ENCODE results near the gene TICRR. TPM values are rescaled to one million over a fixed set of nuclear protein-coding genes. Genes with fewer than 3 reads are reported as not detected.
A peak's percentile ranks its signal among the peaks of the same experiment; 100 is the strongest.

The TICRR gene
- polyA plus RNA-seq, 2 of the 4 experiments (the other 2 are of a cell fraction): 7.8 to 11.6 TPM

- FAIRE-seq: no peak
- WGBS (ENCODE audit: missing lambda C conversion rate): 27% methylated on average over 2 of the region's 2 CpGs
Observed at GRCh38 chr15:89550427-89550826, 24.8 kb upstream of the TICRR start.

DNA sequence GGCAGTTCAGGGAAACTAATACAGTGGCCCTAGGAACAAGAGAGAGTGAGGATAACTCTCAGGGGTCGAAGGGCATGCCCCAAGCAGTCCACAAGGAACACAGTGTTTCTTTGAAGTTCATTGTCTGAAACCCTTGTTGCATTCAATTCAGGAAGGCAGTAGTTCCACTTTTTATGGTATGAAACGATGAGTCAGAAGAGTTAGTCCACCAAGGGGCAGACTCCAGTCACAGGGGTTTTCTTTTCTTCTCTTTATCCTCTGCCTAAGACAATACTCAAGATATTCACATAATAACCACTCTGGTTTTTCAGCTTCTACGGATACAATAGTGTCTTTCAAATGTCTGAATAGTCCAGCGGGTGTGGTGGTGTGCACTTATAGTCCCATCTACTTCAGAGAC lies 23.7 kb upstream of the TICRR start:
- WGBS (ENCODE audit: missing lambda C conversion rate): 37% methylated on average over 4 of the region's 4 CpGs

More at GRCh38 chr15:89550427-89550826, 24.8 kb upstream of the TICRR start:
- ChIA-PET CTCF (interaction anchor here (0.7 to 8.1 kb wide), 11 partner anchors 8 to 192 kb away, joined by 3 to 70 read pairs (median 4); partner anchors contain the start of gene RHCG), POLR2A (no interaction called here)
- no peak for ATAC-seq
- no peak for DNase-seq (ENCODE audit: low read depth in 1 of 2, low spot score in 1 of 2)
- H3K4me1 ChIP-seq: no peaks in the 10 kb centered on the region
- H3K27ac ChIP-seq: no peak overlapping the region
- H3K4me2 ChIP-seq: no peak overlapping the region
- TF ChIP-seq POLR2AphosphoS2 (conservative IDR thresholded peaks at IDR 0.05; ENCODE audit: low read length) (no peak), GATA3 (IDR thresholded peaks at IDR 0.05; ENCODE audit: borderline replicate concordance) (no peak), PHF8 (IDR thresholded peaks at IDR 0.05; ENCODE audit: borderline replicate concordance, low read depth) (no peak), RARB (CRISPR knock-in tag; IDR thresholded peaks at IDR 0.05) (no peak), HEYL (CRISPR knock-in tag; IDR thresholded peaks at IDR 0.05) (no peak), BCL3 (IDR thresholded peaks at IDR 0.05) (no peak), NPAS2 (CRISPR knock-in tag; IDR thresholded peaks at IDR 0.05; ENCODE audit: borderline replicate concordance) (no peak), MAZ (IDR thresholded peaks at IDR 0.05; ENCODE audit: borderline replicate concordance, low read depth, low read length) (no peak), RAD21 (conservative IDR thresholded peaks at IDR 0.05 in 1 of 2, IDR thresholded peaks at IDR 0.05 in 1 of 2) (no peak), CHD4 (IDR thresholded peaks at IDR 0.05; ENCODE audit: borderline replicate concordance) (no peak), MYC (IDR thresholded peaks at IDR 0.05; ENCODE audit: borderline replicate concordance, low read length) (no peak), MAFK (IDR thresholded peaks at IDR 0.05; ENCODE audit: partially characterized antibody) (no peak), NR3C1 (IDR thresholded peaks at IDR 0.05) (no peak), HDAC2 (IDR thresholded peaks at IDR 0.05) (no peak), CHD2 (IDR thresholded peaks at IDR 0.05; ENCODE audit: low read length, partially characterized antibody) (no peak), HOXB13 (CRISPR knock-in tag; IDR thresholded peaks at IDR 0.05; ENCODE audit: low read depth) (no peak), E2F6 (IDR thresholded peaks at IDR 0.05; ENCODE audit: borderline replicate concordance, low read depth) (no peak), FOSB (CRISPR knock-in tag; IDR thresholded peaks at IDR 0.05) (no peak)
- TF ChIP-seq, protein P1, sequence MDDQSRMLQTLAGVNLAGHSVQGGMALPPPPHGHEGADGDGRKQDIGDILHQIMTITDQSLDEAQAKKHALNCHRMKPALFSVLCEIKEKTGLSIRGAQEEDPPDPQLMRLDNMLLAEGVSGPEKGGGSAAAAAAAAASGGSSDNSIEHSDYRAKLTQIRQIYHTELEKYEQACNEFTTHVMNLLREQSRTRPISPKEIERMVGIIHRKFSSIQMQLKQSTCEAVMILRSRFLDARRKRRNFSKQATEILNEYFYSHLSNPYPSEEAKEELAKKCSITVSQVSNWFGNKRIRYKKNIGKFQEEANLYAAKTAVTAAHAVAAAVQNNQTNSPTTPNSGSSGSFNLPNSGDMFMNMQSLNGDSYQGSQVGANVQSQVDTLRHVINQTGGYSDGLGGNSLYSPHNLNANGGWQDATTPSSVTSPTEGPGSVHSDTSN (IDR thresholded peaks at IDR 0.05): no peak
- TF ChIP-seq, protein P2, sequence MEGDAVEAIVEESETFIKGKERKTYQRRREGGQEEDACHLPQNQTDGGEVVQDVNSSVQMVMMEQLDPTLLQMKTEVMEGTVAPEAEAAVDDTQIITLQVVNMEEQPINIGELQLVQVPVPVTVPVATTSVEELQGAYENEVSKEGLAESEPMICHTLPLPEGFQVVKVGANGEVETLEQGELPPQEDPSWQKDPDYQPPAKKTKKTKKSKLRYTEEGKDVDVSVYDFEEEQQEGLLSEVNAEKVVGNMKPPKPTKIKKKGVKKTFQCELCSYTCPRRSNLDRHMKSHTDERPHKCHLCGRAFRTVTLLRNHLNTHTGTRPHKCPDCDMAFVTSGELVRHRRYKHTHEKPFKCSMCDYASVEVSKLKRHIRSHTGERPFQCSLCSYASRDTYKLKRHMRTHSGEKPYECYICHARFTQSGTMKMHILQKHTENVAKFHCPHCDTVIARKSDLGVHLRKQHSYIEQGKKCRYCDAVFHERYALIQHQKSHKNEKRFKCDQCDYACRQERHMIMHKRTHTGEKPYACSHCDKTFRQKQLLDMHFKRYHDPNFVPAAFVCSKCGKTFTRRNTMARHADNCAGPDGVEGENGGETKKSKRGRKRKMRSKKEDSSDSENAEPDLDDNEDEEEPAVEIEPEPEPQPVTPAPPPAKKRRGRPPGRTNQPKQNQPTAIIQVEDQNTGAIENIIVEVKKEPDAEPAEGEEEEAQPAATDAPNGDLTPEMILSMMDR (IDR thresholded peaks at IDR 0.05): no peak
- peaks cover 10% of the 10 kb centered on the region for H3K9me3 ChIP-seq
- no peak overlapping the region for H3K4me3 ChIP-seq

More for the DNA sequence above, 23.7 kb upstream of the TICRR start:
- no peak for TF ChIP-seq FOSL2 (IDR thresholded peaks at IDR 0.05)
- no peak for TF ChIP-seq FOSL2 (CRISPR knock-in tag; IDR thresholded peaks at IDR 0.05)
- no peak for TF ChIP-seq HEYL (CRISPR knock-in tag; IDR thresholded peaks at IDR 0.05)
- TF ChIP-seq SMC3 (IDR thresholded peaks at IDR 0.05): no peak
- TF ChIP-seq MAFK (IDR thresholded peaks at IDR 0.05; ENCODE audit: partially characterized antibody): no peak
- TF ChIP-seq HMGXB4 (CRISPR knock-in tag; IDR thresholded peaks at IDR 0.05; ENCODE audit: borderline replicate concordance): no peak
- no peak for TF ChIP-seq ZC3H11A (IDR thresholded peaks at IDR 0.05)
- TF ChIP-seq RCOR1 (IDR thresholded peaks at IDR 0.05; ENCODE audit: low read depth, low read length): no peak
- TF ChIP-seq CBX8 (IDR thresholded peaks at IDR 0.05): no peak
- no peak for TF ChIP-seq RAD21 (conservative IDR thresholded peaks at IDR 0.05 in 1 of 2, IDR thresholded peaks at IDR 0.05 in 1 of 2)
- TF ChIP-seq, protein P3, sequence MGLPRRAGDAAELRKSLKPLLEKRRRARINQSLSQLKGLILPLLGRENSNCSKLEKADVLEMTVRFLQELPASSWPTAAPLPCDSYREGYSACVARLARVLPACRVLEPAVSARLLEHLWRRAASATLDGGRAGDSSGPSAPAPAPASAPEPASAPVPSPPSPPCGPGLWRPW (IDR thresholded peaks at IDR 0.05): no peak
- TF ChIP-seq, protein P1 (IDR thresholded peaks at IDR 0.05): no peak
- FAIRE-seq (no peak), ATAC-seq (no peak), DNase-seq (ENCODE audit: low read depth in 1 of 2, low spot score in 1 of 2) (no peak)
- POLR2A ChIA-PET: interaction anchor here (0.6 kb wide), 1 partner anchor 865 kb away, joined by 3 read pairs; no protein-coding TSS in a partner anchor
- H3K4me3 ChIP-seq: no peak overlapping the region
- peaks cover 10% of the 10 kb centered on the region for H3K9me3 ChIP-seq
- H3K4me1 ChIP-seq: peaks cover 3% of the 10 kb centered on the region; the same call in 2 of the 3 replicates
- no peak overlapping the region; the same call in 2 of the 3 replicates for H3K4me2 ChIP-seq
- H3K27ac ChIP-seq: peak overlapping the region in 1 of 2 experiments; percentile 32; a peak in 1 of 6 replicates
- CTCF ChIA-PET: interaction anchor here (0.5 to 8.1 kb wide), 9 partner anchors 9 to 515 kb away, joined by 3 to 70 read pairs (median 4); partner anchors contain the start of gene RHCG
